GM12801 (cell line): Measurements from ENCODE around the gene FKBP11.

Experiments used
- CTCF ChIP-seq: IDR thresholded peaks from one replicate; pipeline ENCODE4 v1.5.1; 2011; ENCODE audit warnings: control low read depth; ENCODE audit not compliant: insufficient read length; ENCODE audit errors: extremely low read depth

FKBP11 gene

GRCh38 chr12:48952691-48953090 is 27.4 kb upstream of the FKBP11 start:
- no peak for TF ChIP-seq CTCF

- TF ChIP-seq CTCF: no peak
These were observed 22.4 kb upstream of the FKBP11 start for GRCh38 chr12:48947727-48948126.

GRCh38 chr12:48946943-48947342 is 21.7 kb upstream of the FKBP11 start:
- no peak for TF ChIP-seq CTCF

- TF ChIP-seq CTCF: no peak
These were observed 20.9 kb upstream of the FKBP11 start for GRCh38 chr12:48946205-48946604.

- TF ChIP-seq CTCF: no peak
These were observed 17.9 kb upstream of the FKBP11 start for GRCh38 chr12:48943221-48943620.

GRCh38 chr12:48940181-48940580 is 14.9 kb upstream of the FKBP11 start:
- no peak for TF ChIP-seq CTCF

GRCh38 chr12:48938805-48939204 is 13.5 kb upstream of the FKBP11 start:
- no peak for TF ChIP-seq CTCF

GRCh38 chr12:48937170-48937569 is 11.9 kb upstream of the FKBP11 start:
- TF ChIP-seq CTCF: no peak
